Measurements from ENCODE around the gene LCP1.
"Not testable (repeated sequence)": the region's sequence is repeated elsewhere in the genome, so short reads cannot be mapped to it uniquely, and the experiment has no call there.

Gene LCP1

GRCh38 chr13:46181840-46182490 lies at the start of gene LCP1:
TSS of gene LCP1 (minus strand) at chr13:46182177. CDS start at chr13:46159662, 22,515 bp downstream.
- peak; percentile 75 for DNase-seq (ENCODE audit: extremely low spot score)
- ChIA-PET CTCF (interaction anchor here (0.6 to 6.8 kb wide), 8 partner anchors 8 to 121 kb away, joined by 3 to 39 read pairs (median 7); no protein-coding TSS in a partner anchor), POLR2A (interaction anchor here (0.7 to 1.0 kb wide), 3 partner anchors 11 to 31 kb away, joined by 4 to 7 read pairs (median 6); no protein-coding TSS in a partner anchor)
- TF ChIP-seq CTCF (IDR thresholded peaks at IDR 0.05; ENCODE audit: control extremely low read depth, extremely low read depth, low read depth, missing control alignments), result no peak

- ChIA-PET POLR2A (no interaction called here), CTCF (interaction anchor here (1.2 kb wide), 1 partner anchor 10 kb away, joined by 6 read pairs; no protein-coding TSS in a partner anchor)
- no peak for TF ChIP-seq CTCF (IDR thresholded peaks at IDR 0.05; ENCODE audit: control extremely low read depth, extremely low read depth, low read depth, missing control alignments)
- no peak for DNase-seq (ENCODE audit: extremely low spot score)
Measured at GRCh38 chr13:46229251-46229650, 47.3 kb upstream of the LCP1 start.

- POLR2A ChIA-PET; DNase-seq (ENCODE audit: extremely low spot score): not testable (repeated sequence)
- CTCF ChIA-PET, result interaction anchor here (1.2 to 2.8 kb wide), 3 partner anchors 9 to 17 kb away, joined by 3 to 6 read pairs (median 4); no protein-coding TSS in a partner anchor
Measured at GRCh38 chr13:46220234-46220633, 38.3 kb upstream of the LCP1 start.

GRCh38 chr13:46214741-46215140 lies 32.8 kb upstream of the LCP1 start:
- POLR2A ChIA-PET, result not testable (repeated sequence)

GRCh38 chr13:46213242-46213641 lies 31.3 kb upstream of the LCP1 start:
- POLR2A ChIA-PET, result interaction anchor here (0.5 kb wide), 1 partner anchor 31 kb away, joined by 7 read pairs; the partner anchor contains the start of gene LCP1
- CTCF ChIA-PET, result no interaction called here
- no peak for DNase-seq (ENCODE audit: extremely low spot score)
- no peak for TF ChIP-seq CTCF (IDR thresholded peaks at IDR 0.05; ENCODE audit: control extremely low read depth, extremely low read depth, low read depth, missing control alignments)

More at GRCh38 chr13:46214741-46215140, 32.8 kb upstream of the LCP1 start:
- CTCF ChIA-PET; DNase-seq (ENCODE audit: extremely low spot score): not testable (repeated sequence)

- CTCF ChIA-PET, result interaction anchor here (0.9 to 1.5 kb wide), 3 partner anchors 26 to 51 kb away, joined by 3 to 4 read pairs (median 3); no protein-coding TSS in a partner anchor
- TF ChIP-seq CTCF (IDR thresholded peaks at IDR 0.05; ENCODE audit: control extremely low read depth, extremely low read depth, low read depth, missing control alignments), result no peak
Measured at GRCh38 chr13:46211483-46212351, 29.7 kb upstream of the LCP1 start, which contains the start of gene LRRC63. TSS of gene LRRC63 (plus strand) at chr13:46211928. CDS start at chr13:46213035, 1,107 bp downstream.

GRCh38 chr13:46211116-46211482 lies 29.1 kb upstream of the LCP1 start:
- DNase-seq (ENCODE audit: extremely low spot score), result peak; percentile 22
- ChIA-PET CTCF (interaction anchor here (0.9 to 1.5 kb wide), 4 partner anchors 11 to 52 kb away, joined by 3 to 4 read pairs (median 3); no protein-coding TSS in a partner anchor), POLR2A (no interaction called here)
- no peak for TF ChIP-seq CTCF (IDR thresholded peaks at IDR 0.05; ENCODE audit: control extremely low read depth, extremely low read depth, low read depth, missing control alignments)

More at GRCh38 chr13:46211483-46212351, 29.7 kb upstream of the LCP1 start, which contains the start of gene LRRC63:
- DNase-seq (ENCODE audit: extremely low spot score), result peak; percentile 82
- POLR2A ChIA-PET, result no interaction called here
